ENCODE measurements around the gene TOX3. TPM values are rescaled to one million over a fixed set of nuclear protein-coding genes. Genes with fewer than 3 reads are reported as not detected.

TOX3 gene
- total RNA-seq, 4 donors from 2014 or later: 0.51 to 3.8 (median 1.9) TPM

DNA sequence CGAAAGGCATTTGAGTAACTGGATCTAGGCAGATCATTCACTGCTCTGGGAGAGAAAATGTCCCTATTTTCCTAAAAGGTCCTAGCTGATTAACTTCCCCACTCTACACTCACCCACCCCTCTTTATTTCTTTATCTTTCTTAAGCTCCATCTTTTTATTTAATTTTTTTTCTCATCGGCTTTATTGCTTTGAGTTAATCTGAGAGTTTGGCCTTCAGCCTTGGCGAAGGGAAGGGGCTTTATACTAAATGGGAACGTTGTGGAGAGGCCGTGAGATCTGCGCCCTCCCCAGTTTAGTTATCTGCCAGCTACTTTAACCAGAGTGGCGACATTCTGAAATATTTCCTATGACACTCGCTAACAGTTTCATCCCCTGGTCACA lies 882 bp upstream of the TOX3 start:
- WGBS, 2 donors: 58 to 62% methylated on average over 8 of the region's 8 CpGs
- no peak for DNase-seq (ENCODE audit: low spot score in 2 of 2)
- H3K4me3 ChIP-seq (ENCODE audit: low read depth, poor library complexity, severe bottlenecking): no peak overlapping the region

DNA sequence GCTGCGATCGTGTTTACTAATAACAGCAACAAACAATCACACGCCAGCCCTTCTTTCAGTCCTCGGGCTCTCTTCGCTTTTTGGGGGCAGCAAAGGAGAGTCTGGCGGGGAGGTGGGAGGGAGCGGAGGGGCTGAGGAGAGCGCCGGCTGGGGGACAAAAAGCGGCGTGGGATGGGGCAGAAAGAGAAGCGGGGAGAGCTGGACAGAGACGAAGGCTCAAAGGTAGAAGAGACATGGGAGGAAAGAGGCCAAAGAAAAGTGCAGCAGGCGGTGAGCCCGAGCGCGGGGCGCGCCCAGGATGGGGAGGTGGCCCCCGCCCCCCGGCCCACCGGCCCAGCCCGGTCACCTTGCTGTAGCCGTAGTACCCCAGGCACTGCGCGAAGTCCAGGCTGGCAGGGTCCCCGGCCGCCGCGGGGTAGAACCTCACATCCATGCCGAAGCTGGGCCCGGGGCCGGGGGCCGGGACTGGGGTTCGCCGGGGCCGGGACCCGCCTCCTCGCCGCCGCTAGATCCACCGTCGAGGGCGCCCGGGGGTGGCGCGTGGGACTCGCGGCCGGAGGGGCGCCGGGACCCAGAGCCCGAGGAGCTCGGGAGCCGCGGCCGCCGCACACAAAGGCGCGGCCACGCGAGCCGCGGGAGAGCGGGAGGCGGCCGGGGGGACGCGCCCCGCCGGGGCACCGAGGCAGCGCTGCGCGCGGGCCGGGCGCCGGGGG lies 496 bp downstream of the TOX3 start:
- 1% methylated on average over 25 to 29 of the region's 79 CpGs for WGBS, 2 donors
- intact Hi-C loops (cut with DNase I; ENCODE audit: low total_unique reads): no loop called here
- TF ChIP-seq POLR2A (IDR thresholded peaks at IDR 0.05): no peak
- TF ChIP-seq, protein P1, sequence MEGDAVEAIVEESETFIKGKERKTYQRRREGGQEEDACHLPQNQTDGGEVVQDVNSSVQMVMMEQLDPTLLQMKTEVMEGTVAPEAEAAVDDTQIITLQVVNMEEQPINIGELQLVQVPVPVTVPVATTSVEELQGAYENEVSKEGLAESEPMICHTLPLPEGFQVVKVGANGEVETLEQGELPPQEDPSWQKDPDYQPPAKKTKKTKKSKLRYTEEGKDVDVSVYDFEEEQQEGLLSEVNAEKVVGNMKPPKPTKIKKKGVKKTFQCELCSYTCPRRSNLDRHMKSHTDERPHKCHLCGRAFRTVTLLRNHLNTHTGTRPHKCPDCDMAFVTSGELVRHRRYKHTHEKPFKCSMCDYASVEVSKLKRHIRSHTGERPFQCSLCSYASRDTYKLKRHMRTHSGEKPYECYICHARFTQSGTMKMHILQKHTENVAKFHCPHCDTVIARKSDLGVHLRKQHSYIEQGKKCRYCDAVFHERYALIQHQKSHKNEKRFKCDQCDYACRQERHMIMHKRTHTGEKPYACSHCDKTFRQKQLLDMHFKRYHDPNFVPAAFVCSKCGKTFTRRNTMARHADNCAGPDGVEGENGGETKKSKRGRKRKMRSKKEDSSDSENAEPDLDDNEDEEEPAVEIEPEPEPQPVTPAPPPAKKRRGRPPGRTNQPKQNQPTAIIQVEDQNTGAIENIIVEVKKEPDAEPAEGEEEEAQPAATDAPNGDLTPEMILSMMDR (IDR thresholded peaks at IDR 0.05): no peak
- DNase-seq (ENCODE audit: low spot score in 2 of 2): no peak
- H3K4me3 ChIP-seq (ENCODE audit: low read depth, poor library complexity, severe bottlenecking): peak overlapping the region; percentile 23

More for the DNA sequence above, 882 bp upstream of the TOX3 start:
- TF ChIP-seq, protein P1 (IDR thresholded peaks at IDR 0.05): no peak
- no peak for TF ChIP-seq POLR2A (IDR thresholded peaks at IDR 0.05)
- intact Hi-C loops (cut with DNase I; ENCODE audit: low total_unique reads): no loop called here

DNA sequence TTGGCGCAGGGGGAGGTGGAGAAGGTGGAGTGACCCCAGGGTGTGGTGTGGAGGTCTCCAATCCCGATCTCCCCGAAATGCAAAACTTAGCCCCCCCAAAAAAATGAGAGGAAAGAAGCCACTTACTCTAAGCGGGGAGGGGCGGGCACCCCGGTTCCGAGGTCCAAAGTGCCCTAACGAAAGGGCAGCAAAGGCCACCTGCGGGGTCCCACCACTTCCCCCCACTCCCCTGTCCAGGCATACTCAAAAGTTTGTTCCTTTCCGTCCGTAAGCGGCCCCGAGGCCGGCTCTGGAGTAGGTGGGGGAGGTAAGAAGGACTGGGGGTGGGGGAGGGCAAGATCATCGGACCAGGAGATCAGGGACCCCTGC lies 1.1 kb downstream of the TOX3 start:
- no peak for DNase-seq (ENCODE audit: low spot score in 2 of 2)
- 0 to 1% methylated on average over 15 of the region's 15 CpGs for WGBS, 2 donors
- TF ChIP-seq, protein P1 (IDR thresholded peaks at IDR 0.05): no peak
- no peak for TF ChIP-seq POLR2A (IDR thresholded peaks at IDR 0.05)
- intact Hi-C loops (cut with DNase I; ENCODE audit: low total_unique reads): no loop called here
- peak overlapping the region; percentile 23 for H3K4me3 ChIP-seq (ENCODE audit: low read depth, poor library complexity, severe bottlenecking)

DNA sequence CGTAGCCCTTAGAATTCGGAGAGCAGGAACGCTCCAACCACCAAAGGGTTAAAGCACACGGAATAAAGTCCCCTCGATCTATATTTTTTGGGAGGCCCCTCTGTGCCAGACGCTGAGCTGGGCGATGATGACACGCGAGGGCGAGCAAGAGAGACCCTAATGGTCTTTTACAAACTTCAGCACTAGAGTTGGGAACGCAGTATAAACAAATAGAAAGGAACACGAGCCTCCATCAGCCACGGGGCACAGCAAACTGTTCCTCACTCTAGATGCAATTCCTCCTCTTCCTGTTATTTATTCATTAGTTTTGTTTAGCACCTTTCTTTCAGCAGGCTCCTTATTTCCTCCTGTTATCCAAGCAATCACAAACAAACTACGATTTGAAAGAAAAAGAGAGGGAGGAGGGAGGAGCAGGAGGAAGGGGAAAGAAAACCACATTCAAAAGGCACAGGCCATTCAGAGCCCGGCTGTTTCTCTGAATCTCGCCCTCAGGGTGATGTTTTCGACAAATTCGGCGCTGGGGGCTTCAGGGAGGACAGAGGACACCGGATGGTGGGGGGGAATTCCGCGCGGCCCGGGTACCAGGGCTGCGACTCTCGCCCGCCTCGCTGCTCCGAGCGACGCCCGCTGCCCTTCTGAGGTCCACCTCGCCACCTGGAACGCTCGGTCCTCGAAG lies 1.6 kb downstream of the TOX3 start:
- TF ChIP-seq POLR2A (IDR thresholded peaks at IDR 0.05): no peak
- TF ChIP-seq, protein P1 (IDR thresholded peaks at IDR 0.05): no peak
- intact Hi-C loops (cut with DNase I; ENCODE audit: low total_unique reads): no loop called here
- peak overlapping the region; percentile 23 for H3K4me3 ChIP-seq (ENCODE audit: low read depth, poor library complexity, severe bottlenecking)
- no peak for DNase-seq (ENCODE audit: low spot score in 2 of 2)
- WGBS, 2 donors: 4% methylated on average over 36 of the region's 36 CpGs

DNA sequence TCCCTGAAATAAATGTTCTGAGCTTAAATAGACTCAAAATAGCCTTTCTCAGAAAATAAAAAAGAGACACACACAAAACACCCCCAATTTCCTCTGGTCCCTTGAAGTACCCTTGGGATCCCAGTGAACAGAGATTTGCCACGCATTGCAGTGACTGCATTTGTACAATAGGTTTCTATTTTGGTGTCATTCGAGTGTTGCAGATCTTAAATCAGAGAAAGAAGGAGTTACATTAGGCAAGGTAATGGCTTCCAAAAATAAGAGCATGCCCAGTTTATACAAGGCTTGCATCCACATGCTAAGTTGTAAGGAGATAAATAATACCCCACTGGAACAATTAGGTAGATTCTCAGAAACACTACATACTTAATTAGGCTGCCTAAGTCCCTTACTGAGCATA lies 2.2 kb downstream of the TOX3 start:
- intact Hi-C loops (cut with DNase I; ENCODE audit: low total_unique reads): no loop called here
- H3K4me3 ChIP-seq (ENCODE audit: low read depth, poor library complexity, severe bottlenecking): no peak overlapping the region
- no peak for DNase-seq (ENCODE audit: low spot score in 2 of 2)
- WGBS, 2 donors: 40 to 45% methylated on average over 2 of the region's 2 CpGs
- no peak for TF ChIP-seq POLR2A (IDR thresholded peaks at IDR 0.05)
- TF ChIP-seq, protein P1 (IDR thresholded peaks at IDR 0.05): no peak

Measured in lower leg skin (tissue), 4 donors.